GM23248 (cell line): ENCODE results near the gene EPN3.

Experiments
- EZH2 ChIP-seq: fragments of 200-600 bp; sonication (generic); IDR thresholded peaks from 2 replicates; pipeline ENCODE4 v1.6.1; 2018; ENCODE audit warnings: antibody characterized with exemption, mild to moderate bottlenecking; ENCODE audit not compliant: insufficient read depth, poor library complexity, severe bottlenecking
- EZH2phosphoT487 ChIP-seq: fragments of 200-600 bp; sonication (generic); IDR thresholded peaks from 2 replicates; pipeline ENCODE4 v1.6.1; 2018; ENCODE audit warnings: antibody characterized with exemption, moderate library complexity, mild to moderate bottlenecking, low read depth; ENCODE audit not compliant: insufficient read depth

DNA sequence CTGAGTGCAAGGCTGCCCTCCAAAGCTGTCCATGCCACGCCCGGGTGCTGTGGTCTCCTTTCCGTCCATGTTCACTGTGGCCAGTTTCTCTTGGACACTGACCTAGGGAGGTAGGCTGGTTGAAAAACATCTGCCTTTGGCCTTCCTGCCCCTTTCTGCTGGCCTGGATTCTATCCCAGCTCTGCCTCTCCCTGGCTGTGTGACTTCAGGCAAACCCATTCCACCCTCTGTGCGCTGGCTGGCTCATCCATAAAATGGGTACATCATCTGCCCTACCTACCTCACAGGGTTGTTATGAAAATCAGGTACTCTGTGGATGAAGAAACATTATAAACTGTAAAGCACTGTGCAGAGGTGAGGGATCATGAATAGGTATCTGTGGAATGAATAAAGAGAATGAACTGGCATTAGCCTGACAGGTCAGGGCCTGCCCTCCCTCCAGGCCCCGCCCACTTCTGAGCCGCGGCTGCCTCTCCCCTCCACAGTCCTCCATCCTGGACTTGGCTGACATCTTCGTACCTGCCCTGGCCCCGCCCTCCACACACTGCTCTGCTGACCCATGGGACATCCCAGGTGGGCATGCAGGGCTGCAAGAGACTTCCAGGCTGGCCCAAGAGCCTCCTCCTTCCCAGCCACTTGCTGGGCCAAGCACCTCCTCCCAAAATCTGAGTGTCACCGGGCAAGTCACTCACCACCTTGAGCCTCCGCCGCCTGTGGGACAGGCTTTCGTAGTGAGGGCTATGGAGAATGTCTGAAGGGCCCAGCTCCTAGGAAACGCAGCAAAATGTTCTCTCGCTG lies 7.4 kb downstream of the EPN3 start:
- TF ChIP-seq EZH2phosphoT487 (no peak), EZH2 (no peak)
